GM06990 (cell line): ENCODE data around the gene SATB2.

Experiments used
- DNase-seq: peaks from one replicate; pipeline ENCODE4 v3.0.0-alpha.2; 2011; ENCODE audit not compliant: insufficient read length; ENCODE audit errors: extremely low read depth
- H3K27me3 ChIP-seq: replicated peaks from 2 replicates; pipeline ENCODE4 v1.6.0; 2011; ENCODE audit warnings: low read length; ENCODE audit not compliant: control insufficient read depth, insufficient read depth
- H3K36me3 ChIP-seq: 2 replicates; pipeline ENCODE4 v1.5.1; 2011; ENCODE audit warnings: low read length; ENCODE audit not compliant: control insufficient read depth, insufficient read depth
- H3K4me3 ChIP-seq: replicated peaks from 2 replicates; pipeline ENCODE4 v1.5.1; 2011; ENCODE audit warnings: low read depth, mild to moderate bottlenecking, control low read depth, low read length
- CTCF ChIP-seq: IDR thresholded peaks from 2 replicates; pipeline ENCODE4 v1.5.1; 2011; ENCODE audit warnings: low read length, control low read depth, mild to moderate bottlenecking, inconsistent platforms; ENCODE audit not compliant: insufficient read depth, poor library complexity, severe bottlenecking

SATB2 gene

GRCh38 chr2:199490049-199490448, 32.3 kb upstream of the SATB2 start:
- Histone ChIP-seq H3K36me3 (no peaks in the 10 kb centered on the region), H3K27me3 (no peaks in the 10 kb centered on the region), H3K4me3 (no peak overlapping the region)
- no peak for TF ChIP-seq CTCF
- DNase-seq = no peak

GRCh38 chr2:199488772-199489400, 31.1 kb upstream of the SATB2 start:
- no peaks in the 10 kb centered on the region for H3K36me3 ChIP-seq
- no peak for DNase-seq
- TF ChIP-seq CTCF = peak; percentile 91
- H3K27me3 ChIP-seq = no peaks in the 10 kb centered on the region
- H3K4me3 ChIP-seq = no peak overlapping the region

- H3K36me3 ChIP-seq = no peaks in the 10 kb centered on the region
- TF ChIP-seq CTCF = peak; percentile 68
- DNase-seq = no peak
- no peaks in the 10 kb centered on the region for H3K27me3 ChIP-seq
- no peak overlapping the region for H3K4me3 ChIP-seq
These were observed 28.1 kb upstream of the SATB2 start for GRCh38 chr2:199485732-199486335.

GRCh38 chr2:199484927-199485326, 27.2 kb upstream of the SATB2 start:
- DNase-seq = no peak
- Histone ChIP-seq H3K27me3 (no peaks in the 10 kb centered on the region), H3K36me3 (no peaks in the 10 kb centered on the region), H3K4me3 (no peak overlapping the region)
- peak; percentile 50 for TF ChIP-seq CTCF

GRCh38 chr2:199480966-199481365, 23.2 kb upstream of the SATB2 start:
- no peak for TF ChIP-seq CTCF
- H3K27me3 ChIP-seq = no peaks in the 10 kb centered on the region
- H3K4me3 ChIP-seq = no peak overlapping the region
- no peaks in the 10 kb centered on the region for H3K36me3 ChIP-seq
- no peak for DNase-seq

- Histone ChIP-seq H3K27me3 (no peaks in the 10 kb centered on the region; the same call in 1 of the 2 replicates), H3K4me3 (no peak overlapping the region), H3K36me3 (no peaks in the 10 kb centered on the region)
- no peak for DNase-seq
- TF ChIP-seq CTCF = no peak
These were observed 19.6 kb upstream of the SATB2 start for GRCh38 chr2:199477277-199477834.
